Activated CD4-positive, alpha-beta T cell treated with anti-CD3 and anti-CD28 coated beads, Interleukin-2, amount 50 U/mL, for 1 hour (primary cell): Measurements from ENCODE around the gene TJP3.

ENCODE experiments used
- DNase-seq: peaks from one replicate; pipeline ENCODE4 v3.0.0-alpha.2; 2020

Gene TJP3

GRCh38 chr19:3771000-3771905 is 63.1 kb downstream of the TJP3 start:
- DNase-seq: no peak

DNA sequence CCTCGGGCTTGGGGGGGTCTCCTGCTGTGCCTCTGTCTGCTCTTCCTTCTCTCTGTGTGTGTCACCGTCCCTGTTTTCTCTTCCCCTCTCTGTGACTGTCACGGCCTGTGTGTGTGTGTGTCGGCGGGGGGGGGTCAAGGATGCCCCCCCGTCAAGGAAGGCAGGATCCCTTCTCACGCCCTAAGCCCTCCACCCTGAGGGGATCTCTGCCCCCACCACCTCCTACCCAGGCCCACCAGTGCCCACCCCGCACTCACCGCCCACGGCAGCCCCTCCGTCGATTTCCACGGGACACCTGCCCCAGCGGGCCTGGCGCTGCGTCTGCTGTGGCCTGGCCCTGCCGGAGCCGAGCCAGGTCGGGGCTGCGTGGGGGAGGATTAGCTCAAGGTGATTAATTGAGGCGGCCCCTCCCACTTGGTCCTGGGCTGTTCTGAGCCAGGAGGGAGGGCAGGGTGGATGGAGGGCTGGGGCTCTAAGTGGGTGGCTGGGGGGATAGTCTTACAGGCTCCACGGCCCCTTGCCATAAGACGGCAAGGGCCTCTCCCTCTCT is 63.8 kb downstream of the TJP3 start, which contains the start of gene RAX2:
TSS of gene RAX2 (minus strand) at position 323 of the 550 bp plus-strand sequence. CDS start 486 bp downstream, outside the sequence.
- DNase-seq: no peak

- DNase-seq: no peak
These were observed 65.8 kb downstream of the TJP3 start for GRCh38 chr19:3773814-3774515.

GRCh38 chr19:3774621-3775373 is 66.6 kb downstream of the TJP3 start:
- no peak for DNase-seq

DNA sequence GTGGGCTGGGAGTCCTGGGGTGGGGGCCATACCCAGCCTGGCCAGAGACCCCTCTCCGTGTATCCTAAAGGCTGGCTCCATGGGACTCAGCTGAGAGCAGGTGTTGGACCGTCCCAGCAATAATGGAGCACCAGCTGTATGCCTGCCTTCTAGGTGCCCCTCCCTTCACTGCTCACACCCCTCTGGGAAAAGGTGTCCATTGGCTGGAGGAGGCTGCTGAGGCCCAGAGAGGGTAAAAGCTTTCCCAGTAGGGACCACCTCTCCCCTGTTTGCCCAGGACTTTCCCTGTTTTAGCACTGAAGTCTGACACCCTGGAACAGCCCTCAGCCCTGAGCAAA is 67.2 kb downstream of the TJP3 start:
- DNase-seq: no peak

- DNase-seq: no peak
These were observed 67.6 kb downstream of the TJP3 start for GRCh38 chr19:3775831-3776230.

- DNase-seq: no peak
These were observed 68.4 kb downstream of the TJP3 start for GRCh38 chr19:3776479-3777040.

DNA sequence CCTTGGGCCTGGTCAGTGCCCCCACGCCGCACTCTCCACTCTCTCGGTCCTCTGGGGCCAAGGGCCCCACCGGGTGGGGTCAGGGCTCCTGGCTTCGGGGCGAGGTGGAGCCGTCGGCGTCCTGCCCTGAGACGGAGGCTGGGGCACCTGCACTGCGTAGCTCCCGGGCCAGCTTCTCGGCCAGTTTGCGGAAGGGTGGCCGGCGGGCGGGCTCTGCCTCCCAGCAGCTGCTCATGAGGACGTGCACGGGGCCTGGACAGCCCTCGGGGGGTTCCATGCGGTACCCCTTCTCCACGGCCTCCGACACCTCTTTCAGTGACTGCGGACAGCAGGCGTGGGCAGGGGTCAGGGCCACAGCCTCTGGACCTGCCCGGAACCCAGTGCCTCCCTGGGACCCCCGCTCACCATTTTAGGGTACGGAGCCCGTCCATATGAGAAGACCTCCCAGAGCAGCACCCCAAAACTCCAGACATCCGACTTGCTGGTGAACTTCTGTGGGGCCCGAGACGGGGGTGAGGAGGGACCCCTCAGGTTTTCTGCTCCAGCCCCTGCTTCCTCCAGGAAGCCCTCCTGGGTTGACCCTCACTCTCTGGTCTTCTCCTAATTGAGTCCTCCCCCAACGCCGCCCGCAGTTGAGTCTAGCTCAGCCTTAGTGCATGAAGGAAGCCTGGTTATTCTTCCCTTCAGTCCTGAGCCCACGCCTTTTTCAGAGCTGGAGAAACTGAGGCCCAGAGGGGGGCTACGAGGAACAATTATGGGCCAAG is 70.1 kb downstream of the TJP3 start:
- no peak for DNase-seq

DNA sequence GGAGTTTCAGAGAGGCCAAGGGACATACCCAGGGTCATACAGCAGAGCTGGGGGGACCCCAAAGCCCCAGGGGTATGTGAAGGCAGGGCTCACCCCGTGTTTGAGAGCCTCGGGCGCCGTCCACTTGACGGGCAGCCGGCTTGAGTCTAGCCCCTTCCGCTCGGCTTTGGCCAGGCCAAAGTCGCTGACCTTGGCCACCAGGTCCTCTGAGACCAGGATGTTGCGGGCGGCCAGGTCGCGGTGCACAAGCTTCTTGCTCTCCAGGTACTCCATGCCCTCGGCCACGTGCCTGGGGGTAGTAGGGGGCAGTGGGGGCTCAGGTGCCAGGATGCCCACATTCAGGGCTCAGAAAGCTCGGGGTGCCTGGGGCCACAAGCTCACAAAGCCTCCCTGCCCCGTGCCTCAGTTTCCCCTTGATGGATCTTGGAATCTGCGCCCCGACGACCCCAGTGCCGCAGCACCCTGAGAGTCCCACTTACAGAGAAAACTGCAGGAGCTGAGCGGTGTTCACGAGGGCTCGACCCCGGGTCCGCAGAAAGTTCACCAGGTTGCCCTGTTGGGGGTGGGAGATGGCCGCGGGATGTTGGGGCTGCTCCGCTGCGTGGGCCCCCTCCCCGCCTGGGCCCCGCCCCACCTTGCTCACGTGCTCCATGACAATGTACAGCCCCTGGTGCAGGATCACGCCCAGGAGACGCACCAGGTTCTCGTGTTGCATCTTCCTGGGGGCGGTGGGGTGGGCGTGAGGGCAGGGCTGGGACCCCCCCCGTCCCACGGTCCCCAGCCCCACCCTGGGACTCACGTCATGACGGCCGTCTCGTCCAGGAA is 70.9 kb downstream of the TJP3 start:
- DNase-seq: no peak

DNA sequence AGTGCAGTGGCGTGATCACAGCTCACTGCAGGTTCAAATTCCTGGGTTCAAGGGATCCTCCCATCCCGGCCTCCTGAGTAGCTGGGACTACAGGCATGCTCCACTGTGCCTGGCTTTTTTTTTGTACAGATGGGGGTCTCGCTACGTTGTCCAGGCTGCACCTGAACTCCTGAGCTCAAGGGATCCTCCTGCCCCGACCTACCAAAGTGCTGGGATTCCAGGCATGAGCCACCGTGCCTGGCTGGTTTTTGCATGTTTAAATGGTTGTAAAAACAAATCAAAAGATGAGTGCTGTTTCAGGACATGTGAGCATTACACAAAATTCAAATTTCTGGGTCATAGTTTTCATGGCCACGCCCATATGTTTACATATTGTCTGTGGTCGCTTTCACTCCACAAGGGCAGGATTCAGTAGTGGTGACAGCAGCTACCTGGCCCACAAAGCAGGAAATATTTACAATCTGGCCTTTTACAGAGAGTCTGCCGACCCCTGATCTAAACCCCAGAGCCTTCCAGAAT is 72.7 kb downstream of the TJP3 start:
- DNase-seq: no peak

GRCh38 chr19:3781603-3782002 is 73.4 kb downstream of the TJP3 start:
- no peak for DNase-seq

DNA sequence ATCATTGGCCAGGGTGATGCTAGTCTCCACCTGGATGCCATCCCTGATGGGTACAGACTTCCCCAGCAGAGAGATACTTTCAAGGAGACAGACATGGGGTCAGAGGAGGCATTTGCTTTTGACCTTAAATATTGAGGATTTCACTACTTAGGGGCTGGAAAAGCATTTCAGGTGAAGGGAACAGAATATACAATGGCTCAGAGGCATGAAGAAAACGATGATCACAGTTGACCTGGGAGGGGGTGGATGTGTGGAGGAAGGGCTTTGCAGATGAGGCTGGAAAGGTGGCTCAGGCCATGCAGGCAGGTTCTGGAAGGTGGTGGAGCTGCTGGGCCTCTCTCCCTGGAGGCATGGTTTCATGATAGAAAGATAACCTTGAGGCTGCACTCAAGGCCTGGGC is 74.1 kb downstream of the TJP3 start:
- no peak for DNase-seq

DNA sequence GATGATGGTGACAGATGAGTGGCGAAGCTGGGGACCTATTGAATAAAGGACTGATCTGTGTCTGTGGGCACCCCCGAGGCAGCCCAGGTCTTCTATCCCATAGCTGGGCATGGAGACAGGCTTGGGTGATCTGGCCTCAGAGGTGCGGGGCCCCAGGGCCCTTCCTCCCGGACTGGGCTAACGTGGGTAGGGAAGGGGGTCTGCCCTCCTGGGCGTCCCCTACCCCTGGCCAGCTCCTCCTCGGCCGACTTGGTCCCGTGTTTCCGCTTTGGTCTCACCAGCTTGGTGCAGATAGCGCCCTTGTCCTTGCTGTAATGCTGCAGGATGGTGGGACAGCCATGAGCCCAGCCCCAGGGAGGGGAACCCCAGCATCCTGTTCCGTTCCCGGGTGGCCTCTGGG is 74.7 kb downstream of the TJP3 start:
- DNase-seq: no peak

DNA sequence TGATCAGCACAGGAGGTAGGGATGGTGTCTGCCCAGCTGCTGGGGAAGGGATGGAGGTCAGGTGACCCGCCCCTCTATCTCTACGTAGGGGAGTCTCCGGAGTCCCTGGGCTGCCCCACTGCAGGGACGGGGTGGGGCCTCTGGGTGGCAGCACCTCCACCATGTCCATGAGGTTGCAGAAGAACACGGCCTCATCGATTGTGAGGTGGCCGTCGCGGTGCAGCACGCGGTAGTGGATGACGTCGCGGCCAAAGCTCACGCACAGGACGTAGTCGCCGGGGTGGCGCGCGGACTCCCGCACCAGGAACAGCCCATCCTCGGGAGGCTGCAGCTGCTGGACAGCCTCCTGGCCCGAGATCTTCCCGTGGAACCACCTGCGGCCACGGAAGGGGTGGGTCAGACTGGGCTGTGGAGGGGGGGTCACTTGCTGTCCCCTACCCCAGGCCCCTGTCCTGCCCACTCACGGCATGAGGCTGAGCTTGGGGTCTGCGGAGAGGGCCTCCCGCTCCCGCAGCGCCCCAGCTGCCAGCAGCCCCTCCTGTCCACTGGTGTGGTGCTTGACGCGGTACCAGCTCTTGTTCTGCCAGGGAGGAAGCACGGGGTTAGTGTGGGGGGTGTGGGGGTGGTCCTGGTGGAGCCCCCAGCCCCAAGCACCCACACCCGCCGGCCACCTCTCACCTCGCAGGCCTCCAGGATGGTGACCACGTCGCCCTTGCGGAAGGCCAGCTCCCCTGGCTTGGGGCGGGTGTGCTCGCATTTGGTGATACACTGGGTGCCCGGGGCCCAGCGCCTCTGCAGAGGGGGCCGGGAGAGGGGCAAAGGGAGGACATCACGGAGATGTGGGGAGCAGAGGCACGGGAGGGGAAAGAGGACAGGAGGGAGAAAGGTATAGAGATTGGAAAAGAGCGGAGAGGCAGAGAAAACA is 75.7 kb downstream of the TJP3 start:
- DNase-seq: peak; percentile 28

- no peak for DNase-seq
These were observed 76.6 kb downstream of the TJP3 start for GRCh38 chr19:3784607-3785450.

- DNase-seq: no peak
These were observed 77.3 kb downstream of the TJP3 start for GRCh38 chr19:3785451-3785937.

- DNase-seq: no peak
These were observed 78.0 kb downstream of the TJP3 start, which contains the start of gene MATK for GRCh38 chr19:3785938-3786824. Gene MATK (minus strand): TSS chr19:3786381. CDS start chr19:3785135, 1,246 bp downstream.
